H54 (cell line): ENCODE data around the gene SCG5.

Experiments
- DNase-seq: peaks from one replicate; pipeline ENCODE4 v3.0.0; 2011; ENCODE audit warnings: low spot score, mixed read lengths; ENCODE audit not compliant: insufficient read length
- FAIRE-seq: peaks from 3 replicates; lab custom pipeline; 2011; peaks lifted over from hg19 to GRCh38; lab: Jason Lieb, UNC
- POLR2A ChIP-seq: IDR thresholded peaks from 2 replicates; pipeline ENCODE4 v1.6.1; 2011; ENCODE audit warnings: low read depth, mild to moderate bottlenecking, low read length

SCG5 gene

GRCh38 chr15:32736701-32737061 is 95.2 kb downstream of the SCG5 start:
- no peak for TF ChIP-seq POLR2A
- DNase-seq (no peak), FAIRE-seq (no peak)

DNA sequence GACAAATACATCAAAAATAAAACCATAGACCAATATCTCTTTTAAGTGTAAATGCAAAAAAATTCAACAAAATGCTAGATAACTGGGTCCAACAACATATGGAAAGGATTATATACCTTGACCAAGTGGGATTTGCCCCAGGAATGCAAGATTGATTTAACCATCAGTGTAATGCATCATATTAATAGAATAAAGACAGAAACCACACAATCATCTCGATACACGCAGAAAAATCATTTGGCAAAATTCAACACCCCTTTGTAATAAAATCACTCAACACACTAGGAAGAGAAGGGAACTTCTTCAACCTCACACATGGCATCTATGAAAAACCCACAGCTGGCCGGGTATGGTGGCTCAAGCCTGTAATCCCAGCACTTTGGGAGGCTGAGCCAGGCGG is 95.8 kb downstream of the SCG5 start:
- FAIRE-seq (no peak), DNase-seq (no peak)
- TF ChIP-seq POLR2A: no peak

GRCh38 chr15:32738666-32739065 is 97.2 kb downstream of the SCG5 start:
- DNase-seq (no peak), FAIRE-seq (peak; percentile 15)
- TF ChIP-seq POLR2A: no peak

GRCh38 chr15:32739522-32740063 is 98.1 kb downstream of the SCG5 start:
- FAIRE-seq: no peak
- DNase-seq: no peak
- TF ChIP-seq POLR2A: no peak

- no peak for DNase-seq
- TF ChIP-seq POLR2A: no peak
- no peak for FAIRE-seq
Measured at GRCh38 chr15:32743411-32744140, 102.1 kb downstream of the SCG5 start.

- FAIRE-seq (no peak), DNase-seq (no peak)
- no peak for TF ChIP-seq POLR2A
Measured at GRCh38 chr15:32746116-32746857, 104.8 kb downstream of the SCG5 start.
